ENCODE measurements around the gene SERPINA1.

SERPINA1 gene

GRCh38 chr14:94331462-94331861, 56.9 kb downstream of the SERPINA1 start:
- Histone ChIP-seq H3K27me3 (replicated peaks; ENCODE audit: insufficient read depth, low read length) (no peaks in the 10 kb centered on the region), H4K20me1 (ENCODE audit: insufficient read depth, low read length) (no peaks in the 10 kb centered on the region), H3K36me3 (replicated peaks; ENCODE audit: insufficient read depth, low read length) (no peaks in the 10 kb centered on the region), H3K4me1 (ENCODE audit: low read length) (no peaks in the 10 kb centered on the region), H3K9ac (ENCODE audit: low read length) (no peak overlapping the region), H3K9me2 (replicated peaks; ENCODE audit: insufficient read depth, low read length) (no peaks in the 10 kb centered on the region), H3F3A (ENCODE audit: insufficient read depth, low read length) (no peaks in the 10 kb centered on the region), H3K79me2 (ENCODE audit: low read length) (no peaks in the 10 kb centered on the region), H3K27ac (ENCODE audit: low read length) (no peak overlapping the region), H2AFZ (ENCODE audit: low read length) (no peak overlapping the region), H3K4me3 (ENCODE audit: low read length) (no peak overlapping the region), H3K9me3 (replicated peaks; ENCODE audit: insufficient read depth, low read length) (no peaks in the 10 kb centered on the region), H3K4me2 (ENCODE audit: low read depth, low read length) (no peak overlapping the region)
- no peak for DNase-seq
- TF ChIP-seq CTCF (IDR thresholded peaks at IDR 0.05; ENCODE audit: low read length): no peak
- TF ChIP-seq EZH2 (optimal IDR thresholded peaks at IDR 0.05; ENCODE audit: low read depth, low read length): no peak
- TF ChIP-seq EZH2phosphoT487 (IDR thresholded peaks at IDR 0.05; ENCODE audit: low read length): no peak

- Histone ChIP-seq H3K4me1 (ENCODE audit: low read length) (no peaks in the 10 kb centered on the region), H3K36me3 (replicated peaks; ENCODE audit: insufficient read depth, low read length) (no peaks in the 10 kb centered on the region), H3K9me2 (replicated peaks; ENCODE audit: insufficient read depth, low read length) (no peaks in the 10 kb centered on the region), H3K4me2 (ENCODE audit: low read depth, low read length) (no peak overlapping the region), H2AFZ (ENCODE audit: low read length) (no peak overlapping the region), H3K9ac (ENCODE audit: low read length) (no peak overlapping the region), H3F3A (ENCODE audit: insufficient read depth, low read length) (no peaks in the 10 kb centered on the region), H3K79me2 (ENCODE audit: low read length) (no peaks in the 10 kb centered on the region), H3K27ac (ENCODE audit: low read length) (no peak overlapping the region), H3K27me3 (replicated peaks; ENCODE audit: insufficient read depth, low read length) (no peaks in the 10 kb centered on the region), H3K4me3 (ENCODE audit: low read length) (no peak overlapping the region), H4K20me1 (ENCODE audit: insufficient read depth, low read length) (no peaks in the 10 kb centered on the region), H3K9me3 (replicated peaks; ENCODE audit: insufficient read depth, low read length) (no peaks in the 10 kb centered on the region)
- no peak for TF ChIP-seq CTCF (IDR thresholded peaks at IDR 0.05; ENCODE audit: low read length)
- TF ChIP-seq EZH2 (optimal IDR thresholded peaks at IDR 0.05; ENCODE audit: low read depth, low read length): no peak
- TF ChIP-seq EZH2phosphoT487 (IDR thresholded peaks at IDR 0.05; ENCODE audit: low read length): no peak
- no peak for DNase-seq
Observed at GRCh38 chr14:94330857-94331256, 57.5 kb downstream of the SERPINA1 start.

- Histone ChIP-seq H3K79me2 (ENCODE audit: low read length) (no peaks in the 10 kb centered on the region), H3K9me3 (replicated peaks; ENCODE audit: insufficient read depth, low read length) (no peaks in the 10 kb centered on the region), H2AFZ (ENCODE audit: low read length) (no peak overlapping the region), H3K27ac (ENCODE audit: low read length) (no peak overlapping the region), H3K4me2 (ENCODE audit: low read depth, low read length) (no peak overlapping the region), H3K4me1 (ENCODE audit: low read length) (no peaks in the 10 kb centered on the region), H3K27me3 (replicated peaks; ENCODE audit: insufficient read depth, low read length) (no peaks in the 10 kb centered on the region), H3K9me2 (replicated peaks; ENCODE audit: insufficient read depth, low read length) (no peaks in the 10 kb centered on the region), H3K9ac (ENCODE audit: low read length) (no peak overlapping the region), H3K4me3 (ENCODE audit: low read length) (no peak overlapping the region), H4K20me1 (ENCODE audit: insufficient read depth, low read length) (no peaks in the 10 kb centered on the region), H3F3A (ENCODE audit: insufficient read depth, low read length) (no peaks in the 10 kb centered on the region), H3K36me3 (replicated peaks; ENCODE audit: insufficient read depth, low read length) (no peaks in the 10 kb centered on the region)
- TF ChIP-seq EZH2phosphoT487 (IDR thresholded peaks at IDR 0.05; ENCODE audit: low read length): no peak
- TF ChIP-seq EZH2 (optimal IDR thresholded peaks at IDR 0.05; ENCODE audit: low read depth, low read length): no peak
- no peak for TF ChIP-seq CTCF (IDR thresholded peaks at IDR 0.05; ENCODE audit: low read length)
- DNase-seq: no peak
Observed at GRCh38 chr14:94330432-94330831, 58.0 kb downstream of the SERPINA1 start.
